ENCODE measurements around the gene CDH4.
"Not testable (repeated sequence)": the region's sequence is repeated elsewhere in the genome, so short reads cannot be mapped to it uniquely, and the experiment has no call there.

CDH4 gene

GRCh38 chr20:61262514-61262913 lies 10.5 kb downstream of the CDH4 start:
- TF ChIP-seq ZNF274 (IDR thresholded peaks at IDR 0.05; ENCODE audit: low read depth, low read length): no peak

GRCh38 chr20:61263084-61263695 lies 11.1 kb downstream of the CDH4 start:
- no peak overlapping the region for H3K4me3 ChIP-seq (ENCODE audit: low read length)
- no peak for TF ChIP-seq ZNF274 (IDR thresholded peaks at IDR 0.05; ENCODE audit: low read depth, low read length)

More at GRCh38 chr20:61262514-61262913, 10.5 kb downstream of the CDH4 start:
- no peak overlapping the region for H3K4me3 ChIP-seq (ENCODE audit: low read length)

GRCh38 chr20:61263938-61264337 lies 11.9 kb downstream of the CDH4 start:
- no peak for TF ChIP-seq ZNF274 (IDR thresholded peaks at IDR 0.05; ENCODE audit: low read depth, low read length)

GRCh38 chr20:61267241-61267640 lies 15.2 kb downstream of the CDH4 start:
- TF ChIP-seq ZNF274 (IDR thresholded peaks at IDR 0.05; ENCODE audit: low read depth, low read length): no peak
- no peak overlapping the region for H3K4me3 ChIP-seq (ENCODE audit: low read length)

More at GRCh38 chr20:61263938-61264337, 11.9 kb downstream of the CDH4 start:
- no peak overlapping the region for H3K4me3 ChIP-seq (ENCODE audit: low read length)

GRCh38 chr20:61268024-61268423 lies 16.0 kb downstream of the CDH4 start:
- no peak for TF ChIP-seq ZNF274 (IDR thresholded peaks at IDR 0.05; ENCODE audit: low read depth, low read length)
- H3K4me3 ChIP-seq (ENCODE audit: low read length): no peak overlapping the region

GRCh38 chr20:61271312-61272231 lies 19.5 kb downstream of the CDH4 start:
- TF ChIP-seq ZNF274 (IDR thresholded peaks at IDR 0.05; ENCODE audit: low read depth, low read length): no peak
- H3K4me3 ChIP-seq (ENCODE audit: low read length): no peak overlapping the region

- H3K4me3 ChIP-seq (ENCODE audit: low read length): not testable (repeated sequence)
These were observed 21.0 kb downstream of the CDH4 start for GRCh38 chr20:61273024-61273423.

- not testable (repeated sequence) for H3K4me3 ChIP-seq (ENCODE audit: low read length)
These were observed 21.6 kb downstream of the CDH4 start for GRCh38 chr20:61273666-61274065.

- no peak overlapping the region for H3K4me3 ChIP-seq (ENCODE audit: low read length)
- TF ChIP-seq ZNF274 (IDR thresholded peaks at IDR 0.05; ENCODE audit: low read depth, low read length): no peak
These were observed 22.3 kb downstream of the CDH4 start for GRCh38 chr20:61274326-61274725.

- TF ChIP-seq ZNF274 (IDR thresholded peaks at IDR 0.05; ENCODE audit: low read depth, low read length): no peak
- no peak overlapping the region for H3K4me3 ChIP-seq (ENCODE audit: low read length)
These were observed 26.2 kb downstream of the CDH4 start for GRCh38 chr20:61278296-61278695.

GRCh38 chr20:61279621-61280150 lies 27.6 kb downstream of the CDH4 start:
- no peak for TF ChIP-seq ZNF274 (IDR thresholded peaks at IDR 0.05; ENCODE audit: low read depth, low read length)
- no peak overlapping the region for H3K4me3 ChIP-seq (ENCODE audit: low read length)

GRCh38 chr20:61280217-61280980 lies 28.3 kb downstream of the CDH4 start:
- no peak overlapping the region for H3K4me3 ChIP-seq (ENCODE audit: low read length)
- TF ChIP-seq ZNF274 (IDR thresholded peaks at IDR 0.05; ENCODE audit: low read depth, low read length): no peak

- no peak for TF ChIP-seq ZNF274 (IDR thresholded peaks at IDR 0.05; ENCODE audit: low read depth, low read length)
- no peak overlapping the region for H3K4me3 ChIP-seq (ENCODE audit: low read length)
These were observed 29.3 kb downstream of the CDH4 start for GRCh38 chr20:61281286-61281795.

- TF ChIP-seq ZNF274 (IDR thresholded peaks at IDR 0.05; ENCODE audit: low read depth, low read length): no peak
These were observed 32.7 kb downstream of the CDH4 start for GRCh38 chr20:61284752-61285151.

More at GRCh38 chr20:61284752-61285151, 32.7 kb downstream of the CDH4 start:
- no peak overlapping the region for H3K4me3 ChIP-seq (ENCODE audit: low read length)

Data from GM08714 (cell line).